GM12873 (cell line): ENCODE measurements around the gene CHRNA4.

Experiments used
- TF ChIP-seq, protein P1 (sequence below): IDR thresholded peaks from 2 replicates; pipeline ENCODE4 v1.5.1; 2012; ENCODE audit warnings: low read depth, mild to moderate bottlenecking, moderate library complexity, low read length, control low read depth; ENCODE audit not compliant: insufficient read depth; ENCODE audit errors: missing control alignments

CHRNA4 gene

DNA sequence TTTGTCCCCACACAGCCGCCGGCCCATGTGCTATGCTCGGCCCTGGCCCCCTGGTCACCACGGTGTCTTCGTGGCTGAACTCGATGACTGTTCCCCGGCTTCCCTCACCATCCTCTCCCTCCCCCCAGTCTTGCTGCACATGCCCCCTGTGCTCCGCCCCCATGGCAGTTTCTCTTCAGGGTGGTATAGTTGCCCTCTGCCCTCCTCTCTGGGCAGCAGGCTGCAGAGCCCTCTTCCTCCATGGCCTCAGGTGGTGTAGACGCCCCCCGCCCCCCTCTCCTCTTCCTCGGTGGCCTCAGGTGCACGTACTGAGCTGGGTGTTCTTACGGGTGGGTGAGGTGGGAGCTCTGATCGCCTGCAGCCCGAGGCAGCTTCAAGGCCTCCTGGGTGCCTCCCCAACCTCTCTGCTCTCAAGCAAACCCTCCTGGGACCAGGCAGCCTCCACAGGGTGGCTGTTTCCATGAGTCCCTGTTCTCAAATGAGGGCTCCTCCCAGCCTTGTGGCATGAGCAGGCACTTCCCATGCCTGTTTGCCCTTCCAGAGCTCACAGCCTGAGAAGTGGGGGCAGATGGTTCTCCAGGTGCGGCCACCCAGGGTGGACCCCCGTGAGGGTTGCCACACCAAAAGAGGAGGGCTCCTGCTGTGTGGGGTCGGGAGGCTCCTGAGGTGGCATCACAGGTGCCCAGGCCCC is 43.4 kb downstream of the CHRNA4 start:
- TF ChIP-seq, protein P1, sequence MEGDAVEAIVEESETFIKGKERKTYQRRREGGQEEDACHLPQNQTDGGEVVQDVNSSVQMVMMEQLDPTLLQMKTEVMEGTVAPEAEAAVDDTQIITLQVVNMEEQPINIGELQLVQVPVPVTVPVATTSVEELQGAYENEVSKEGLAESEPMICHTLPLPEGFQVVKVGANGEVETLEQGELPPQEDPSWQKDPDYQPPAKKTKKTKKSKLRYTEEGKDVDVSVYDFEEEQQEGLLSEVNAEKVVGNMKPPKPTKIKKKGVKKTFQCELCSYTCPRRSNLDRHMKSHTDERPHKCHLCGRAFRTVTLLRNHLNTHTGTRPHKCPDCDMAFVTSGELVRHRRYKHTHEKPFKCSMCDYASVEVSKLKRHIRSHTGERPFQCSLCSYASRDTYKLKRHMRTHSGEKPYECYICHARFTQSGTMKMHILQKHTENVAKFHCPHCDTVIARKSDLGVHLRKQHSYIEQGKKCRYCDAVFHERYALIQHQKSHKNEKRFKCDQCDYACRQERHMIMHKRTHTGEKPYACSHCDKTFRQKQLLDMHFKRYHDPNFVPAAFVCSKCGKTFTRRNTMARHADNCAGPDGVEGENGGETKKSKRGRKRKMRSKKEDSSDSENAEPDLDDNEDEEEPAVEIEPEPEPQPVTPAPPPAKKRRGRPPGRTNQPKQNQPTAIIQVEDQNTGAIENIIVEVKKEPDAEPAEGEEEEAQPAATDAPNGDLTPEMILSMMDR: no peak

DNA sequence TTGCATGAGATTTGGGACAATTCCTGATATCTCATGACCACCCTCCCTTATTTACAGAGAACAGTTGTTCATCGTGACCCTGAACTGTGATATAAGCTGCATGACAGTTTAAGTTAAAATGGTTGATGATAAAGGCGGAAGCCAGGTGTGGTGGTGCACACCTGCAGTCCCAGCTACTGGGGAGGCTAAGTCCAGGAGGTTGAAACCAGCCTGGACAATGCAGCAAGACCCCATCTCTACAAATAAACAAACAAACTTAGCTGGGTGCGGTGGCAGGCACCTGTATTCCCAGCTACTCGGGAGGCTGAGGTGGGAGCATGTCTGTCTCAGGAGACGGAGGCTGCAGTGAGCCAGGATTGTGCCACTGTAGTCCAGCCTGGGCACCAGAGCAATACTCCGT is 44.1 kb downstream of the CHRNA4 start:
- TF ChIP-seq, protein P1: no peak

GRCh38 chr20:63316502-63316921 is 44.6 kb downstream of the CHRNA4 start:
- TF ChIP-seq, protein P1: no peak

GRCh38 chr20:63315731-63316491 is 45.2 kb downstream of the CHRNA4 start:
- TF ChIP-seq, protein P1: no peak

DNA sequence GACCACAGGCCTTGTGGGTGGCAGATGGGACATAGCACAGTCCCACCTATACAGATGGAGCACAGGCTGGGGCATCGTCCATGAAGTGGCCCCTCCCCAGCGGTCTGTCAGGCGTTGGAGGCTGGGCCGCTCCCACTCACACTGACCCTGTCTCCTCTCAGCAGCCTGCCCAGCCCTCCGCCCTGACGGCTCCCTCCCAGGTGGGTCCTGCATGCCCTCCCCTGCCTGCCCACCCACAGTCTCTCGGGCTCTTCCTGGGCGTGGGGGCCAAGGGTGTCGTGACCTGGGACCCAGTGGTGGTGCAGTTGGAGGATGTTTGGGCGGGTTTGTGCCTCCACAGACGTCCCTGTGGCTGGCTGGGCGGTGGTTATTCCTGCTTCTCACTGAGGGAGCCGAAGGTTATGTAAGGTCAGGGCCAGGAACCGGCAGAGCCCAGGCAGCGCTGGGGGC is 45.9 kb downstream of the CHRNA4 start:
- TF ChIP-seq, protein P1: no peak

GRCh38 chr20:63314566-63315239 is 46.4 kb downstream of the CHRNA4 start:
- TF ChIP-seq, protein P1: no peak

DNA sequence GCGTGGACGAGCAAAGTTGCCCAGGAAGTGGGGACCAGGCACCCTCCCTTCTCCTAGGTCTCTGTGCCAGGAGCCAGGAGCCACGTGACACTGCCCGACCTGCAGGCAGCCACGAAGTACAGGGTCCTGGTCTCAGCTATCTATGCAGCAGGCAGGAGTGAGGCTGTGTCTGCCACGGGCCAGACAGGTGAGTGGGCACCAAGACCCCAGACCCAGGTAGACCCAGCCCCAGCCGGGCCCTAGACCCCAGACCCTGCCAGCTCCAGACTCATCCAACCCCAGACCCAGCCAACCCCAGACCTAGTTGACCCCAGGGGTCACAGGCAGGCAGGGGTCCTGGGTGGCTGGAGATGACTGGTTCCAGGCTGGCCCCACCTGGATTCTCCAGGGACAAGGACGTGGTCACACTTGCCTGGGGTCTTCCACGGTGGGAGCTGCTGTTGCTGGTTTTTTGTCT is 47.1 kb downstream of the CHRNA4 start:
- TF ChIP-seq, protein P1: no peak
